ENCODE data around the gene GALNT12.

DNA sequence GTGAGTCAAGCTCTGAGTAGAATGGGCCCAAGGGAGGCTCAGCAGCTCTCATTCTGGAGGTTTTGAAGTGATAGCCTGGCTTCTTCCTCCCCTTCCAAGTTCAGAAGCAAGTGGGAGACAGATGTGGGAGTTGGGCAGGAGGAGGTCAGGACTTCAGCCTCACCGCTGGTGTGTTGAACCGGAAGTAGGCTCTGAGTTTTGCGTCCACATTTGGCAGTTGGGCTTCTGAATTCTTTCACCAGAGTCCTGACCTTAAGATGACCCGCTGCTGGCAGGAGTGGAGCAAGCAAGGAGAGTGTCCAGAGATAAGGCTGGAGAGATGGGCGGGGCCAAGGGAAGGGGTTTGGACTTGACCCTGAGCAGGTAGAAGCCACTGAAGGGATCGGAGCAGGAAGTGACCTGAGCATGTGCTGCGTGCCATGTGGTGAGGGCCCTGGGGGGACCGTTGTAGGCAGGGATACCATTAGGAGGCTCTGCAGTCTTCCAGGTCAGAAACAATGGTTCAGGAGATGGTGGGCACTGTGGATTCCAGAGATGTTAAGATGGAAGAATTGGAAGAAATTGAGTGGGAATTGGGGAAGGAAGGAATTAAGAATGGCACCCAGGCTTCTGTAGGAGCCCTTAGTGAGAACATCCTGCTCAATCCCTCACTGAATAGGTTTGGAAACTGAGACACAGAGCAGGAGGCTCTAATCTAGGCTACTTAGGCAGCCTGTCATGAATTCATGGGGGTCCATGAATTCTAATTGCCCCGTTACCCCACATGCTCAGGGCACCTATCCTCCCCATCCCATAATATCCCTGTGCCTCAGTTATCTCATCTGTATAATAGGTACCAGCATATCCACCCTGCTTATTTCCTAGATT is 25.9 kb downstream of the GALNT12 start:
- TF ChIP-seq, protein P1, sequence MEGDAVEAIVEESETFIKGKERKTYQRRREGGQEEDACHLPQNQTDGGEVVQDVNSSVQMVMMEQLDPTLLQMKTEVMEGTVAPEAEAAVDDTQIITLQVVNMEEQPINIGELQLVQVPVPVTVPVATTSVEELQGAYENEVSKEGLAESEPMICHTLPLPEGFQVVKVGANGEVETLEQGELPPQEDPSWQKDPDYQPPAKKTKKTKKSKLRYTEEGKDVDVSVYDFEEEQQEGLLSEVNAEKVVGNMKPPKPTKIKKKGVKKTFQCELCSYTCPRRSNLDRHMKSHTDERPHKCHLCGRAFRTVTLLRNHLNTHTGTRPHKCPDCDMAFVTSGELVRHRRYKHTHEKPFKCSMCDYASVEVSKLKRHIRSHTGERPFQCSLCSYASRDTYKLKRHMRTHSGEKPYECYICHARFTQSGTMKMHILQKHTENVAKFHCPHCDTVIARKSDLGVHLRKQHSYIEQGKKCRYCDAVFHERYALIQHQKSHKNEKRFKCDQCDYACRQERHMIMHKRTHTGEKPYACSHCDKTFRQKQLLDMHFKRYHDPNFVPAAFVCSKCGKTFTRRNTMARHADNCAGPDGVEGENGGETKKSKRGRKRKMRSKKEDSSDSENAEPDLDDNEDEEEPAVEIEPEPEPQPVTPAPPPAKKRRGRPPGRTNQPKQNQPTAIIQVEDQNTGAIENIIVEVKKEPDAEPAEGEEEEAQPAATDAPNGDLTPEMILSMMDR (IDR thresholded peaks at IDR 0.05) = no peak
- no peak for TF ChIP-seq POLR2A (IDR thresholded peaks at IDR 0.05)

Data from thyroid gland (tissue), 4 donors.